Endothelial cell of umbilical vein (primary cell): ENCODE data around the gene MCCC1.

Experiments
- EZH2 ChIP-seq: IDR thresholded peaks from 2 replicates; pipeline ENCODE4 v1.6.1; 2012; ENCODE audit warnings: borderline replicate concordance, low read depth, mild to moderate bottlenecking, moderate library complexity, low read length, inconsistent platforms; ENCODE audit not compliant: severe bottlenecking
- FOS ChIP-seq: IDR thresholded peaks from 2 replicates; pipeline ENCODE4 v1.6.1; 2011; ENCODE audit warnings: mild to moderate bottlenecking, low read length, moderate library complexity, borderline replicate concordance; ENCODE audit not compliant: insufficient read depth
- GATA2 ChIP-seq: IDR thresholded peaks from 2 replicates; pipeline ENCODE4 v1.7.0; 2011; ENCODE audit warnings: low read depth, mild to moderate bottlenecking, moderate library complexity, mixed read lengths, low read length; ENCODE audit not compliant: insufficient read length, insufficient read depth
- JUN ChIP-seq: IDR thresholded peaks from 2 replicates; pipeline ENCODE4 v1.6.1; 2011; ENCODE audit warnings: borderline replicate concordance, low read depth; ENCODE audit not compliant: insufficient read length, insufficient read depth
- MYC ChIP-seq: IDR thresholded peaks from one replicate; pipeline ENCODE4 v1.6.1; 2011; ENCODE audit warnings: mild to moderate bottlenecking, low read depth, low read length
- POLR2A ChIP-seq: IDR thresholded peaks from 2 replicates; pipeline ENCODE4 v1.6.1; 2012; ENCODE audit warnings: low read depth, mild to moderate bottlenecking, control low read depth, low read length
- POLR2AphosphoS5 ChIP-seq: IDR thresholded peaks from 2 replicates; pipeline ENCODE4 v1.6.1; 2012; ENCODE audit warnings: low read depth, mild to moderate bottlenecking, control low read depth, low read length, moderate library complexity; ENCODE audit not compliant: insufficient read depth
- TF ChIP-seq, protein P1 (sequence below), 2 donors: IDR thresholded peaks; 1 replicate in 1 of 2; 2 replicates in 1 of 2; pipeline ENCODE4 v1.5.1; 2011; ENCODE audit warnings: low read length in 2 of 2, mild to moderate bottlenecking in 2 of 2, moderate library complexity in 2 of 2, control low read depth in 1 of 2, inconsistent platforms in 1 of 2, low read depth in 1 of 2; ENCODE audit not compliant: insufficient read depth in 1 of 2; ENCODE audit errors: extremely low read depth in 1 of 2
- TF ChIP-seq, protein P2 (sequence below): IDR thresholded peaks from 2 replicates; pipeline ENCODE4 v1.6.1; 2011; ENCODE audit not compliant: insufficient read depth, insufficient read length

DNA sequence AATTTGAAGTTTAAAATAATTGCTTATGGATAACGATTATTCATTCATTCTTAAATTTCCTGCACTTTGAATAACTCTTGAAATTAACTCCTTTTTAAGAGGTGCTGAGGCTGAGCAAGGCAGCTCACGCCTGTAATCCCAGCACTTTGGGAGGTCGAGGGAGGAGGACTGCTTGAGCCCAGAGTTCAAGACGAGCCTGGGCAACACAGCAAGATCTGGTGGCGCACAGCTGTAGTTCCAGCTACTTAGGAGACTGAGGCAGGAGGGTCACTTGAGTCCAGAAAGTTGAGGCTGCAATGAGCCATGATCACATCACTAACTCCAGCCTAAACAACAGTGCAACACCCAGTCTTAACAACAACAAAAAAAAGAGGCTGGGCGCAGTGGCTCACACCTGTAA lies 126.9 kb downstream of the MCCC1 start:
- TF ChIP-seq, protein P1, sequence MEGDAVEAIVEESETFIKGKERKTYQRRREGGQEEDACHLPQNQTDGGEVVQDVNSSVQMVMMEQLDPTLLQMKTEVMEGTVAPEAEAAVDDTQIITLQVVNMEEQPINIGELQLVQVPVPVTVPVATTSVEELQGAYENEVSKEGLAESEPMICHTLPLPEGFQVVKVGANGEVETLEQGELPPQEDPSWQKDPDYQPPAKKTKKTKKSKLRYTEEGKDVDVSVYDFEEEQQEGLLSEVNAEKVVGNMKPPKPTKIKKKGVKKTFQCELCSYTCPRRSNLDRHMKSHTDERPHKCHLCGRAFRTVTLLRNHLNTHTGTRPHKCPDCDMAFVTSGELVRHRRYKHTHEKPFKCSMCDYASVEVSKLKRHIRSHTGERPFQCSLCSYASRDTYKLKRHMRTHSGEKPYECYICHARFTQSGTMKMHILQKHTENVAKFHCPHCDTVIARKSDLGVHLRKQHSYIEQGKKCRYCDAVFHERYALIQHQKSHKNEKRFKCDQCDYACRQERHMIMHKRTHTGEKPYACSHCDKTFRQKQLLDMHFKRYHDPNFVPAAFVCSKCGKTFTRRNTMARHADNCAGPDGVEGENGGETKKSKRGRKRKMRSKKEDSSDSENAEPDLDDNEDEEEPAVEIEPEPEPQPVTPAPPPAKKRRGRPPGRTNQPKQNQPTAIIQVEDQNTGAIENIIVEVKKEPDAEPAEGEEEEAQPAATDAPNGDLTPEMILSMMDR (IDR thresholded peaks at IDR 0.05; ENCODE audit: extremely low read depth in 1 of 2, insufficient read depth in 1 of 2, low read depth in 1 of 2, low read length in 2 of 2): no peak
- TF ChIP-seq MYC: no peak
- TF ChIP-seq POLR2AphosphoS5: no peak
- no peak for TF ChIP-seq GATA2
- TF ChIP-seq FOS: no peak
- no peak for TF ChIP-seq EZH2
- TF ChIP-seq POLR2A: no peak
- no peak for TF ChIP-seq JUN
- TF ChIP-seq, protein P2, sequence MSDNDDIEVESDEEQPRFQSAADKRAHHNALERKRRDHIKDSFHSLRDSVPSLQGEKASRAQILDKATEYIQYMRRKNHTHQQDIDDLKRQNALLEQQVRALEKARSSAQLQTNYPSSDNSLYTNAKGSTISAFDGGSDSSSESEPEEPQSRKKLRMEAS: no peak
